ENCODE results near the gene NNAT. TPM values are rescaled to one million over a fixed set of nuclear protein-coding genes. Genes with fewer than 3 reads are reported as not detected.
"Not testable (repeated sequence)": the region's sequence is repeated elsewhere in the genome, so short reads cannot be mapped to it uniquely, and the experiment has no call there.

Gene NNAT
- total and polyA plus RNA-seq, 7 donors, result 7.8 to 125 (median 85.8) TPM; not detected in 1

DNA sequence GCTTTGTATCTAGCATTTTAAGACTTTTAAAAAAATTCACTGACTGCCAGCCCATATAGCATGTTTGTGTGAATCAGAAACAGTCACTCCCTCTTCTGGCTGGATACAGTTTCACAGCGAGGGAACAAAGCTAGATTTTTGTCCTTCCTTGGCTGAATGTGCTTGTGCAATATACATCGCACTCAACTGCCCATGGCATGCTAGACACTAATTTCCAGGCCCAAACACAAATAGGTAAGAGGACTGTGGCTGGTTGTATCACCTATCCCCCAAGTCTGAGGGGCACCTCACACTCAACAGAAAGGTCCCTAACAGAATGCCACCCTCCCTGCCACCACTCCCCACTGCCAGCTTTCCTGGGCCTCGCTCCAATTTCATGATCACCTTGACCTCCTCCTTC is 22.8 kb downstream of the NNAT start:
- no peaks in the 10 kb centered on the region for H3K4me1 ChIP-seq
- no peak for TF ChIP-seq CTCF (IDR thresholded peaks at IDR 0.05)
- 41 to 64% methylated on average over 3 of the region's 3 CpGs for WGBS, 2 donors
- H3K4me3 ChIP-seq, result no peak overlapping the region
- H3K27me3 ChIP-seq, result no peaks in the 10 kb centered on the region
- H3K36me3 ChIP-seq, result no peaks in the 10 kb centered on the region
- DNase-seq, result no peak
- intact Hi-C loops (cut with DNase I), result no loop called here
- no peak overlapping the region for H3K27ac ChIP-seq
- no peaks in the 10 kb centered on the region for H3K9me3 ChIP-seq

DNA sequence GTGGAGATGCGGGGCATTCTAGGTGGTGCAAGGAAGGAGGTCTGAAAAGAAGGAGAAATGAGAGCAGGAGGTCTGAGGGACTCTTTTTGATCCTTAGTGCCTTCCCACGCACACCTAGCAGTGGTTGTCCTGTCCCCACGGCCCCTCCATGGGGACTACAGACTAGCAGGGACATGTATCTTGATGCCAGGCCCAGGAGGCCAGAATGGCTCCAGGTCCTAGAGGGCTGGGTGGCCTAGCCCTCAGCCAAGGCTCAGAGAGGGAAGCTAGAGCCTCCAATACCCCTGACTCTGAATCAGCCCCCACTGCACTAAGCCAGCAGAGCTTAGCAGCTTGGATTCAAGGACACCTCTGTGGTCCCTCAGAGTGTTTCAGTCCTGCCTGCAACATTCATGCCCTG is 23.3 kb downstream of the NNAT start:
- no peak for DNase-seq
- Histone ChIP-seq H3K4me3 (no peak overlapping the region), H3K27me3 (no peaks in the 10 kb centered on the region), H3K9me3 (no peaks in the 10 kb centered on the region), H3K36me3 (no peaks in the 10 kb centered on the region), H3K27ac (no peak overlapping the region), H3K4me1 (no peaks in the 10 kb centered on the region)
- intact Hi-C loops (cut with DNase I), result no loop called here
- 63 to 72% methylated on average over 3 of the region's 3 CpGs for WGBS, 2 donors
- TF ChIP-seq EP300 (IDR thresholded peaks at IDR 0.05), result no peak
- no peak for TF ChIP-seq POLR2A (IDR thresholded peaks at IDR 0.05)
- TF ChIP-seq POLR2AphosphoS5 (IDR thresholded peaks at IDR 0.05), result no peak
- TF ChIP-seq CTCF (IDR thresholded peaks at IDR 0.05), result no peak

GRCh38 chr20:37545516-37545915 is 24.5 kb downstream of the NNAT start:
- H3K27me3 ChIP-seq, result no peaks in the 10 kb centered on the region
- WGBS, 2 donors, result 63 to 89% methylated on average over 1 of the region's 1 CpG
- DNase-seq, result no peak
- no peak overlapping the region for H3K4me3 ChIP-seq
- no peaks in the 10 kb centered on the region for H3K4me1 ChIP-seq
- no peaks in the 10 kb centered on the region for H3K36me3 ChIP-seq
- TF ChIP-seq CTCF (IDR thresholded peaks at IDR 0.05) (no peak), POLR2AphosphoS5 (IDR thresholded peaks at IDR 0.05) (no peak), POLR2A (IDR thresholded peaks at IDR 0.05) (no peak), EP300 (IDR thresholded peaks at IDR 0.05) (no peak)
- intact Hi-C loops (cut with DNase I), result no loop called here
- H3K27ac ChIP-seq, result no peak overlapping the region
- no peaks in the 10 kb centered on the region for H3K9me3 ChIP-seq

DNA sequence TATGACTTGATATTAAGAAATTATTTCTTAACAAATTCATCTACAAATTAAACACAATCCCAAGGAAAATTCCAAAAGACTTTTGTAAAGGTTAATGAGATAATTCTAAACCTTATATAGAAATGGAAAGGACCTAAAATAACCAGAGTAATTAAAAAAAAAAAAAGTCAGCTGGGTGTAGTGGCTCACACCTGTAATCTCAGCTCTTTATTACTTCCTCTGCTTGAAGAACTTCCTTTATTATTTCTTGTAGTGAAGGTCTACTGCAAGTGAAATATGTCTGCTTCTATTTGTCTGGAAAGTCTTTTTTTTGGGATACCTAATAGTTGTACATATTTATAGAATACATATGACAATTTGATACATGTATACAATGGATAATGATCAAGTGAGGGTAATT is 26.9 kb downstream of the NNAT start:
- Histone ChIP-seq H3K27me3 (no peaks in the 10 kb centered on the region), H3K27ac (no peak overlapping the region), H3K36me3 (no peaks in the 10 kb centered on the region), H3K4me1 (no peaks in the 10 kb centered on the region), H3K9me3 (no peaks in the 10 kb centered on the region), H3K4me3 (no peak overlapping the region)
- TF ChIP-seq POLR2A (IDR thresholded peaks at IDR 0.05), result no peak
- no peak for TF ChIP-seq POLR2AphosphoS5 (IDR thresholded peaks at IDR 0.05)
- TF ChIP-seq EP300 (IDR thresholded peaks at IDR 0.05), result no peak
- no peak for TF ChIP-seq CTCF (IDR thresholded peaks at IDR 0.05)
- DNase-seq, result no peak
- intact Hi-C loops (cut with DNase I), result no loop called here

- H3K4me3 ChIP-seq; H3K27me3 ChIP-seq; H3K9me3 ChIP-seq; intact Hi-C loops (cut with DNase I); H3K4me1 ChIP-seq; DNase-seq; H3K27ac ChIP-seq; H3K36me3 ChIP-seq: not testable (repeated sequence)
- WGBS, 2 donors, result 68 to 76% methylated on average over 16 of the region's 16 CpGs
These were observed 29.3 kb downstream of the NNAT start for GRCh38 chr20:37550101-37550920.

DNA sequence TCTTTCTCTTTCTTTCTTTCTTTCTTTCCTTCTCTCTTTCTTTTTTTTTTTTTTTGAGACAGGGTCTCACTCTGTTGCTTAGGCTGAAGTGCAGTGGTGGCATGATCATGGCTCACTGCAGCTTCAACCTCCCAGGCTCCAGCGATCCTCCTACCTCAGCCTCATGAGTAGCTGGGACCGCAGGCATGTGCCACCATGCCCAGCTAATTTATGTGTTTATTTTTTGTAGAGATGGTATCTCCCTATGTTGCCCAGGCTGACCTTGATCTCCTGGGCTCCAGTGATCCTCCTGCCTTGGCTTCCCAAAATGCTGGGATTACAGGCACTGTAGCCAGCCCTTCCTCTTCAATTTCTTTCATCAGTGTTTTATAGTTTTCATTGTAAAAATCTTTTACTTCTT is 30.6 kb downstream of the NNAT start:
- H3K36me3 ChIP-seq; H3K4me3 ChIP-seq; H3K9me3 ChIP-seq; H3K27me3 ChIP-seq; DNase-seq; H3K27ac ChIP-seq; intact Hi-C loops (cut with DNase I); H3K4me1 ChIP-seq: not testable (repeated sequence)
- 85 to 86% methylated on average over 2 of the region's 2 CpGs for WGBS, 2 donors

All from sigmoid colon (tissue), 7 donors.